Activated T-cell treated with anti-CD3 and anti-CD28 coated beads, Interleukin-2, amount 50 U/mL, for 24 hours (primary cell): Measurements from ENCODE around the gene HMGN1.
"Not testable (repeated sequence)": the region's sequence is repeated elsewhere in the genome, so short reads cannot be mapped to it uniquely, and the experiment has no call there.

Experiments
- DNase-seq: peaks from one replicate; pipeline ENCODE4 v3.0.0-alpha.2; 2020
- H3K27ac Mint-ChIP-seq: 2 replicates; pipeline ENCODE4 v1.8.0; 2020; ENCODE audit warnings: mild to moderate bottlenecking, mixed read lengths
- H3K27me3 Mint-ChIP-seq: 2 replicates; pipeline ENCODE4 v1.8.0; 2020; ENCODE audit warnings: mixed read lengths
- H3K36me3 Mint-ChIP-seq: 2 replicates; pipeline ENCODE4 v1.8.0; 2020; ENCODE audit warnings: low read depth, mixed read lengths
- H3K4me1 Mint-ChIP-seq: 2 replicates; pipeline ENCODE4 v1.8.0; 2020; ENCODE audit warnings: low read depth, mixed read lengths
- H3K4me3 Mint-ChIP-seq: 2 replicates; pipeline ENCODE4 v1.8.0; 2020; ENCODE audit warnings: mild to moderate bottlenecking, moderate library complexity, mixed read lengths
- H3K9me3 Mint-ChIP-seq: 2 replicates; pipeline ENCODE4 v1.8.0; 2020; ENCODE audit warnings: mixed read lengths

Gene HMGN1

DNA sequence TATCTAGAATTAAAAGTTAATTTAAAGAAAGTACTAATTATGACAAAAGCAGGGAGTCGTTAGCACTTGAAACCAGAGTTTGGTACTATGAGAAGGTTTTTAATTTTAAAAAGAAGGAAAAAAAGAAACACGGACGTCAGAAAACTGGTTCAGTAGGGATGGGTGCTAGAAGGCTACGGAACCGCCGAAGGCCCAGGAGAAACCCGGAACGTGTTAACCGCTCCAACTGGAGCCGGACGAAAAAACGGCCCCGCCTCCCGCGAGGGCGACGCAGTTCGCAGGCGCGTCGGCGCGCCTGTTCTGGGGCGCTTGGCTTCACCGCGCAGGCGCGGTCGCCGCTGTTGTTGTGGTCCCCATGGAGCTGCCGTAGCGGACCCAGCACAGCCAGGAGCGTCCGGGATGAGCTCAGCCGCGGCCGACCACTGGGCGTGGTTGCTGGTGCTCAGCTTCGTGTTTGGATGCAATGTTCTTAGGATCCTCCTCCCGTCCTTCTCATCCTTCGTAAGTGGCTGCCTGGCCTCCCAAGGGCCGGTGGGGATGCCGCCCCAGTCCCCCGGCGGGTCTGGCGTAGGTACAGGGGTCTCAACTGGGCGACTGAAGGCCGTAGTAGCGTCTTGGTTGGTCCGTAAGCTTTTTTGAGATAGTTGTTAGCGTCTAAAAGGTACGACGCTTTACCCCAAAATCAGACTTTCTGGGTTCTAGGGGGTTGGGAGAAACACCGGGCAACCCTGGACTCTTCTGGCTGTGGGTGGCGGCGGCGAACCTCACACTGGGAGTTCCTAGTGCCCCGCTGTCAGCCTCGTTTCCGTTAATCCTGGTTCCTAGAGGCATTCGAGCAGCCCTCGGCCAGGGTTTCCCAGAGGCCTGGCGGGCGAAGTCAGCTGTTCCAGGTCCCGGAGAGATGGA lies 31.4 kb upstream of the HMGN1 start:
- DNase-seq, result peak; percentile 91
- peaks cover 24% of the 10 kb centered on the region for H3K4me1 Mint-ChIP-seq
- peak overlapping the region; percentile 92 for H3K27ac Mint-ChIP-seq
- H3K4me3 Mint-ChIP-seq, result peak overlapping the region; percentile 93
- no peaks in the 10 kb centered on the region for H3K9me3 Mint-ChIP-seq
- no peaks in the 10 kb centered on the region for H3K27me3 Mint-ChIP-seq
- H3K36me3 Mint-ChIP-seq, result peaks cover 4% of the 10 kb centered on the region

GRCh38 chr21:39377444-39378050 lies 28.7 kb upstream of the HMGN1 start:
- Mint-ChIP-seq H3K4me3 (no peak overlapping the region), H3K27ac (no peak overlapping the region)

DNA sequence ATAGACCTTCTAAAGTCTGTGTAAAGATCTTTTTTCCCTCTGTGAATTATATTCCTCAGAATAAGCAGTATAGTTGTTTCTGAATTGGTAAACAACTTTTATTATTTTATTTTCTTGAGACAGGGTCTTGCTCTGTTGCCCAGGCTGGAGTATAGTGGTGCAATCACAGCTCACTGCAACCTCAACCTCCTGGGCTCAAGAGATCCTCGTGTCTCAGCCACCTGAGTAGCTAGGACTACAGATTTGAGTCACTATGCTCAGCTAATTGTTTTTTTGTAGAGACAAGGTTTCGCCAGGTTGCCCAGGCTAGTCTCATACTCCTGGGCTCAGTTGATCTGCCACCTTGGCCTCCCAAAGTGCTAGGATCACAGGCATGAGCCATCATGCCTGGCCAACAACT lies 26.6 kb upstream of the HMGN1 start:
- H3K27ac Mint-ChIP-seq, result no peak overlapping the region
- H3K36me3 Mint-ChIP-seq, result peaks cover 2% of the 10 kb centered on the region
- H3K9me3 Mint-ChIP-seq, result no peaks in the 10 kb centered on the region
- peaks cover 2% of the 10 kb centered on the region for H3K4me1 Mint-ChIP-seq
- H3K4me3 Mint-ChIP-seq, result no peak overlapping the region
- no peaks in the 10 kb centered on the region for H3K27me3 Mint-ChIP-seq
- DNase-seq, result no peak

More at GRCh38 chr21:39377444-39378050, 28.7 kb upstream of the HMGN1 start:
- H3K36me3 Mint-ChIP-seq, result peaks cover 4% of the 10 kb centered on the region
- no peak for DNase-seq
- no peaks in the 10 kb centered on the region for H3K9me3 Mint-ChIP-seq
- H3K4me1 Mint-ChIP-seq, result peaks cover 14% of the 10 kb centered on the region
- H3K27me3 Mint-ChIP-seq, result no peaks in the 10 kb centered on the region

DNA sequence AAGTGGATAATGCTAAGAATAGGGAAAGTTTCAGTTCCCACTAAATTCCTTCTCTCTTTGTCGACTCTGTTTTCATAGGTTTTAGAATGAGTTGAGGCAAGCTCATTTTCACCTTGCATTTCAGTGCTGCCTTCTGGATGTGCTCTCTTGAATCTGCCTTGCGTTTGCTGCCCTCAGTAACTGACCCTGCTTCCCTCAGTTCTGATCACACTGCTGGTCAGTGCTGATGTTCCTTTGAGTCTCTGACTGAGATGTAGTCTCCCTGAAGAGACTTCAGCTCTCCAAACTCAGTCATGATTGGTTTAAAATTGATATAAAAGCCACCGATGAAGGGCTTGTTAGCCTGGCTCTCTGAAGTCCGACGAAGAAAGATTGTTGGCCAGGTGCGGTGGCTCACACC lies 25.2 kb upstream of the HMGN1 start:
- Mint-ChIP-seq H3K36me3 (no peaks in the 10 kb centered on the region), H3K4me1 (no peaks in the 10 kb centered on the region), H3K9me3 (no peaks in the 10 kb centered on the region), H3K27ac (no peak overlapping the region), H3K4me3 (no peak overlapping the region), H3K27me3 (no peaks in the 10 kb centered on the region)
- no peak for DNase-seq

DNA sequence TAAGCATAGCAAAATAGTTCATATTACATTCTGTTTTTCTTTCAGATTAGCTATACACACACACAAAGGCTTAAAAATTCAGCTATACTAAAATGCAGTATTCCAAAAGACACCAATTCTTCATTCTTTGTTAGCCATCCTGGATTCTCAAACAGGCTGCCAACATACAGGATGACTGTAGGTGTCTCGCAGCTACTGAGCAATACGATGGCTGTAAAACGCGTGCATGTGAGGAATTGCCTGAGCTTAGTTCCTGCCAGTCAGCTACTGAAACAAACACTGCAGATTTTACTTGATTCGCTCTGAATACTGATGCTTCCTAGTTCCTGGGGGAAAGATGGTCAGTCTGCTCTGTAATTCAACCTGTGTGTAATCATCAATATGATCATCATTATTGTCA lies 24.7 kb upstream of the HMGN1 start:
- Mint-ChIP-seq H3K27ac (no peak overlapping the region), H3K4me3 (no peak overlapping the region), H3K4me1 (no peaks in the 10 kb centered on the region), H3K9me3 (no peaks in the 10 kb centered on the region), H3K27me3 (no peaks in the 10 kb centered on the region), H3K36me3 (no peaks in the 10 kb centered on the region)
- no peak for DNase-seq

DNA sequence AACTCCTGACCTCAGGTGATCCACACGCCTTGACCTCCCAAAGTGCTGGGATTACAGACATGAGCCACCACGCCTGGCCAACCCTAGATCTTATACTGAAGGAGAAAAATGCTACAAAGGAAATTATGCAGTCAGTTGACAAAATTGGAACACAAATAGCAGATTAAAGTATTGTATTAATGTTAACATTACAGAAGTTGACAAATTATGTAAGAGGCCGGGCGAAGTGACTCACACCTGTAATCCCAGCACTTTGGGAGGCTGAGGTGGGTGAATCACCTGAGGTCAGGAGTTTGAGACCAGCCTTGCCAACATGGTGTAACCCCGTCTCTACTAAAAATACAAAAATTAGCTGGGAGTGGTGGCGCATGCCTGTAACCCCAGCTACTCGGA lies 21.0 kb upstream of the HMGN1 start:
- H3K27ac Mint-ChIP-seq, H3K4me3 Mint-ChIP-seq, DNase-seq, H3K9me3 Mint-ChIP-seq, H3K27me3 Mint-ChIP-seq, H3K36me3 Mint-ChIP-seq, H3K4me1 Mint-ChIP-seq: not testable (repeated sequence)

DNA sequence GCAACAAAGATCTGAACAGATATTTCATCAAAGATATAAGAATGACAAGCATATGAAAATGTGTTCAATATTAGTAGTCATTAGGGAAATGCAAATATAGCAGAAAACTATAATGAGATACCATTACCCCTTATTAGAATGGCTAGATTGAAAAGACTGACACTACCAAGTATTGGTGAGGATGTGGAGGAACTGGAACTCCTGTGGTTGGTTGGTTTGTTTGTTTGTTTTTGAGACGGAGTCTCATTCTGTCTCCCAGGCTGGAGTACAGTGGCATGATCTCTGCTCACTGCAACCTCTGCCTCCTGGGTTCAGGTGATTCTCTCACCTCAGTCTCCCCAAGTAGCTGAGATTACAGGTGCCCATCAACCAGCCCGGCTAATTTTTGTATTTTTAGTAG lies 18.9 kb upstream of the HMGN1 start:
- no peaks in the 10 kb centered on the region for H3K27me3 Mint-ChIP-seq
- no peaks in the 10 kb centered on the region for H3K4me1 Mint-ChIP-seq
- H3K4me3 Mint-ChIP-seq, result no peak overlapping the region
- no peaks in the 10 kb centered on the region for H3K36me3 Mint-ChIP-seq
- no peak for DNase-seq
- H3K9me3 Mint-ChIP-seq, result no peaks in the 10 kb centered on the region
- H3K27ac Mint-ChIP-seq, result no peak overlapping the region

GRCh38 chr21:39366563-39366962 lies 17.7 kb upstream of the HMGN1 start:
- DNase-seq, result no peak
- H3K4me1 Mint-ChIP-seq, result no peaks in the 10 kb centered on the region
- H3K9me3 Mint-ChIP-seq, result no peaks in the 10 kb centered on the region
- H3K4me3 Mint-ChIP-seq, result no peak overlapping the region
- H3K27ac Mint-ChIP-seq, result no peak overlapping the region
- H3K27me3 Mint-ChIP-seq, result no peaks in the 10 kb centered on the region
- no peaks in the 10 kb centered on the region for H3K36me3 Mint-ChIP-seq

DNA sequence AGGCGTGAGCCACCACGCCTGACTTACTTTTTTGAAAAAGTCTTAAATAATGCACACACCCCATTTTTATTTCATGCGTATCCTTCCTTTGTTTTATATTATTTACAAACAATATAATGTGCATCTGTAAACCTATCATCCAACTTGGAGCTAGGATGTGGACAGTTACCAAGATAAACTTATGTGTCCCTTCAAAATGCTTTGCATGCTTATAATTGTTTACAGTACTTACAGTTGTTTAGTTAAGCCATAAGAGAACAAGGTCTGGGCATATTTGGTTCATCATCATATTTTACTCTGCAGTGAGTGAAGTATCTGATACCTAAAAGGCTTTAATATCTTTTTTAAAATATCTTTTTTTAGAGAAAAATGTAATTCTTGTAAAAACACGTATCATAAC lies 16.1 kb upstream of the HMGN1 start:
- H3K27ac Mint-ChIP-seq, result no peak overlapping the region
- H3K4me1 Mint-ChIP-seq, result no peaks in the 10 kb centered on the region
- no peaks in the 10 kb centered on the region for H3K9me3 Mint-ChIP-seq
- DNase-seq, result no peak
- no peaks in the 10 kb centered on the region for H3K27me3 Mint-ChIP-seq
- no peak overlapping the region for H3K4me3 Mint-ChIP-seq
- no peaks in the 10 kb centered on the region for H3K36me3 Mint-ChIP-seq

- H3K4me3 Mint-ChIP-seq, result no peak overlapping the region
- no peaks in the 10 kb centered on the region for H3K36me3 Mint-ChIP-seq
Observed at GRCh38 chr21:39363607-39364555, 15.0 kb upstream of the HMGN1 start.

GRCh38 chr21:39362733-39363132 lies 13.8 kb upstream of the HMGN1 start:
- Mint-ChIP-seq H3K4me3 (no peak overlapping the region), H3K36me3 (no peaks in the 10 kb centered on the region), H3K27ac (no peak overlapping the region), H3K9me3 (no peaks in the 10 kb centered on the region), H3K27me3 (no peaks in the 10 kb centered on the region), H3K4me1 (no peaks in the 10 kb centered on the region)
- DNase-seq, result no peak

More at GRCh38 chr21:39363607-39364555, 15.0 kb upstream of the HMGN1 start:
- no peaks in the 10 kb centered on the region for H3K27me3 Mint-ChIP-seq
- no peak overlapping the region for H3K27ac Mint-ChIP-seq
- no peaks in the 10 kb centered on the region for H3K4me1 Mint-ChIP-seq
- H3K9me3 Mint-ChIP-seq, result no peaks in the 10 kb centered on the region
- no peak for DNase-seq

DNA sequence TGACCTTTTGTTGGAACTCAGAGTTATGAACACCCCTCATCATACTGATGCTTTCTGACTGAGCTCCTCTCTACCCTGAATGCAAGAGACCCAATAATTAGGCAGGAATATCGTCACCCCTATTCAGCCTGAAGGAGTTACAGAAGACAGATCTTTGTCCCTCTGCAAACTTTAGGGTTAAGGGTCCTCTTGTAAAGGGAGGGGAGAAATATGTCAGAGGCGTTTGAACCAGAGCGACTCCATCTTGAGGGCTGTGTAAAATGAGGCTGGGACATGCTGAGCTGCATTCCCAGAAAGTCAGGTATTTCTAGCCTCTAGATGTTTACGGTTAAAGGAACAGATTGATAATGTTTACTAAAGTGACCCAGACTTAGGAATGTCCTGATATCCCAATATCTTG lies 10.5 kb upstream of the HMGN1 start:
- no peak for DNase-seq
- no peaks in the 10 kb centered on the region for H3K9me3 Mint-ChIP-seq
- H3K36me3 Mint-ChIP-seq, result no peaks in the 10 kb centered on the region
- no peaks in the 10 kb centered on the region for H3K27me3 Mint-ChIP-seq
- H3K4me1 Mint-ChIP-seq, result no peaks in the 10 kb centered on the region
- H3K4me3 Mint-ChIP-seq, result no peak overlapping the region
- no peak overlapping the region for H3K27ac Mint-ChIP-seq

GRCh38 chr21:39353295-39353694 lies 4.4 kb upstream of the HMGN1 start:
- Mint-ChIP-seq H3K4me3 (no peak overlapping the region), H3K4me1 (peaks cover 12% of the 10 kb centered on the region), H3K9me3 (no peaks in the 10 kb centered on the region), H3K36me3 (peaks cover 3% of the 10 kb centered on the region), H3K27me3 (peaks cover 3% of the 10 kb centered on the region), H3K27ac (no peak overlapping the region)
- no peak for DNase-seq

DNA sequence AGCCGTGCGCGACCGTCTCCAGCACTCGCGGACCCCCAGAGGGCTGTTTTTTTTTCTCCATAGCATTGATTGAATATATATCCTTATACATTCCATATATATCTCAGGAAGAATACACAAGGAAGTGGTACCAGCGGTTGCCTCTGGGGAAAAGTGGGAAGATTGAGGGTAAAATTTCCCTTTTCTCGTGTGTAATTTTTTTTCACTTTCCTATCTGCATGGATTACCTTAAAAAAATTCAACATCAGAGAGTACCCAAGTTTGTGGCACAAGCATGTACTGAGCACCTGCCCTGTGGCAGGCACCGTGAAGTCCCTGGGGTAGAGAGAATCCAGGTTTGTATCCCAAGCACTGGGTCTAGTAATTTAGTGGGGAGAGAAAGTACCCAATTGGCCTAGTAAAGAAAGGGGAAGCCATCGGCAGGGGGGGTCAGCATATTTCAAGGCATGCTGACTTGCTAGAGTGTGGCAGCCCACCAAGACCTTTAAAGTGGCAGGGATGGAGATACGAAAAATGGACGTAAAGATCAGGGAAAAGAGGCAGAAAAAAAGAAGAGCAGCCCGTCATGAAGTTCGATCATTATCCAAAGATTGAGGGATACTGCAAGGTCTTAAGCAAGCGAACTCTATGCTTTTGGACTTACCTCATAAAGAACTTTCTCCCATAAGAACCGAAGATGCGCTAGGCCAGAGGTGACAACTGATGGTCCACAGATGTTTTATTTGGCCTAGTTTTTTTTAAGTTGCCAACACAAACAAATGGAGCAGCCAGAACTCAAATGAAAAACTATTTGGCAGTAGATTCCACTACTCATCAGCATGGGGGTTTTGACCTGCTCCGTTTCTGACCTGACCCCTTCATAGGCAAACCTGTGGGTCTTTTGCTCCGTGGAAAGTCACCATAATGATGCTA lies 1.5 kb upstream of the HMGN1 start:
- DNase-seq, result no peak
- Mint-ChIP-seq H3K9me3 (no peaks in the 10 kb centered on the region), H3K27ac (peak overlapping the region; percentile 99), H3K4me1 (peaks cover 33% of the 10 kb centered on the region), H3K27me3 (peaks cover 3% of the 10 kb centered on the region), H3K36me3 (peaks cover 33% of the 10 kb centered on the region), H3K4me3 (peak overlapping the region; percentile 98)
